Hematopoietic multipotent progenitor cell treated with erythropoietin and hydrocortisone succinate and interleukin-3 and kit ligand, for 8 days (in vitro differentiated cells): Measurements from ENCODE around the gene AP2A2.

Experiments
- DNase-seq: peaks from one replicate; pipeline ENCODE4 v3.0.0-alpha.2; 2015

The AP2A2 gene

GRCh38 chr11:899724-900123 lies 25.9 kb upstream of the AP2A2 start:
- no peak for DNase-seq

- no peak for DNase-seq
These were observed 25.1 kb upstream of the AP2A2 start for GRCh38 chr11:900545-900944.

- DNase-seq = no peak
These were observed 24.1 kb upstream of the AP2A2 start for GRCh38 chr11:901452-902061.

- no peak for DNase-seq
These were observed 21.3 kb upstream of the AP2A2 start for GRCh38 chr11:904380-904779.

- no peak for DNase-seq
These were observed 19.7 kb upstream of the AP2A2 start for GRCh38 chr11:905952-906351.

GRCh38 chr11:907668-908067 lies 18.0 kb upstream of the AP2A2 start:
- DNase-seq = no peak

- peak; percentile 94 for DNase-seq
These were observed 17.4 kb upstream of the AP2A2 start for GRCh38 chr11:908273-908672.

GRCh38 chr11:909406-909805 lies 16.3 kb upstream of the AP2A2 start:
- DNase-seq = no peak

GRCh38 chr11:910044-910588 lies 15.6 kb upstream of the AP2A2 start:
- no peak for DNase-seq

GRCh38 chr11:910589-911030 lies 15.1 kb upstream of the AP2A2 start, which contains the start of gene CHID1:
Gene CHID1 (minus strand): TSS chr11:910810. CDS start chr11:904816, 5,994 bp downstream.
- peak; percentile 81 for DNase-seq

GRCh38 chr11:911031-911889 lies 14.4 kb upstream of the AP2A2 start:
- peak; percentile 61 for DNase-seq

- no peak for DNase-seq
These were observed 13.8 kb upstream of the AP2A2 start for GRCh38 chr11:911890-912219.

- peak; percentile 40 for DNase-seq
These were observed 13.4 kb upstream of the AP2A2 start for GRCh38 chr11:912266-912665.

GRCh38 chr11:913043-913442 lies 12.6 kb upstream of the AP2A2 start:
- no peak for DNase-seq

GRCh38 chr11:914204-914603 lies 11.5 kb upstream of the AP2A2 start:
- DNase-seq = no peak

GRCh38 chr11:914747-915501 lies 10.7 kb upstream of the AP2A2 start:
- DNase-seq = peak; percentile 94

- DNase-seq = no peak
These were observed 8.2 kb upstream of the AP2A2 start for GRCh38 chr11:917426-917825.

GRCh38 chr11:921921-922678 lies 3.6 kb upstream of the AP2A2 start:
- DNase-seq = no peak

GRCh38 chr11:923691-924405 lies 1.8 kb upstream of the AP2A2 start:
- DNase-seq = no peak

GRCh38 chr11:924406-925157 lies 1.1 kb upstream of the AP2A2 start:
- no peak for DNase-seq

- DNase-seq = no peak
These were observed 543 bp upstream of the AP2A2 start for GRCh38 chr11:925158-925495.
